Tibial artery (tissue), 4 donors: ENCODE measurements around the gene ZNF268.

Experiments
- DNase-seq, 2 donors: peaks; one replicate each; pipeline ENCODE4 v3.0.0-alpha.2; 2019
- H3K27ac ChIP-seq, 2 donors: fragments of 200-600 bp; sonication (generic) in 1 of 2; 1 replicate in 1 of 2; 2 replicates in 1 of 2; pipeline ENCODE4 v1.5.1; 2018 to 2019; ENCODE audit warnings: mild to moderate bottlenecking in 1 of 2
- H3K27me3 ChIP-seq, 2 donors: fragments of 200-600 bp; sonication (generic) in 1 of 2; one replicate each; pipeline versions ENCODE4 v1.5.1 to v1.6.0; 2016 to 2019
- H3K36me3 ChIP-seq, 3 donors: fragments of 200-600 bp; sonication (generic) in 2 of 3; one replicate each; pipeline ENCODE4 v1.5.1; 2016 to 2019; ENCODE audit warnings: mild to moderate bottlenecking in 2 of 3
- H3K4me1 ChIP-seq, 4 donors: fragments of 200-600 bp; sonication (generic) in 2 of 4; 1 replicate in 3 of 4; 2 replicates in 1 of 4; pipeline ENCODE4 v1.5.1; 2016 to 2019
- H3K4me3 ChIP-seq, 2 donors: fragments of 200-600 bp; sonication (generic) in 1 of 2; 1 replicate in 1 of 2; 2 replicates in 1 of 2; pipeline ENCODE4 v1.5.1; 2018 to 2019; ENCODE audit warnings: mild to moderate bottlenecking in 2 of 2
- H3K9me3 ChIP-seq, 3 donors: fragments of 200-600 bp; sonication (generic) in 1 of 3; one replicate each; pipeline ENCODE4 v1.5.1; 2016 to 2019
- CTCF ChIP-seq, 2 experiments: fragments of 200-600 bp in 1 of 2; fragments of 450-650 bp in 1 of 2; IDR thresholded peaks; one replicate each; pipeline ENCODE4 v1.5.1; 2017 to 2019; ENCODE audit warnings: antibody characterized with exemption in 2 of 2, mild to moderate bottlenecking in 1 of 2, moderate library complexity in 1 of 2
- intact Hi-C: fragments of 100-400 bp; cut with DNase I; formaldehyde crosslinking; loops from one replicate; pipeline ENCODE4 v1.15.0; 2023; ENCODE audit warnings: low total_unique reads

Gene ZNF268

GRCh38 chr12:133227281-133227852 is 46.1 kb downstream of the ZNF268 start:
- DNase-seq: peak in 1 of 2 donors; percentile 51
- Histone ChIP-seq H3K36me3 (no peaks in the 10 kb centered on the region), H3K27ac (no peak overlapping the region), H3K4me1 (no peaks in the 10 kb centered on the region), H3K27me3 (no peaks in the 10 kb centered on the region), H3K9me3 (peaks cover 0 to 12% (median 4%) of the 10 kb centered on the region in 3 donors), H3K4me3 (no peak overlapping the region)
- intact Hi-C loops: no loop called here
- no peak for TF ChIP-seq CTCF (IDR thresholded peaks at IDR 0.05)

- DNase-seq: peak in 1 of 2 donors; percentile 51
- Histone ChIP-seq H3K27me3 (peaks cover 0 to 4% of the 10 kb centered on the region in 2 donors), H3K27ac (no peak overlapping the region), H3K9me3 (peaks cover 0 to 16% (median 4%) of the 10 kb centered on the region in 3 donors), H3K36me3 (no peaks in the 10 kb centered on the region), H3K4me3 (no peak overlapping the region), H3K4me1 (no peaks in the 10 kb centered on the region)
- TF ChIP-seq CTCF (IDR thresholded peaks at IDR 0.05): no peak
- intact Hi-C loops: no loop called here
Measured at GRCh38 chr12:133231001-133231400, 49.7 kb downstream of the ZNF268 start.

- intact Hi-C loops: no loop called here
- no peak for TF ChIP-seq CTCF (IDR thresholded peaks at IDR 0.05)
- Histone ChIP-seq H3K4me1 (no peaks in the 10 kb centered on the region), H3K27ac (no peak overlapping the region), H3K9me3 (peaks cover 0 to 19% (median 4%) of the 10 kb centered on the region in 3 donors), H3K27me3 (peaks cover 0 to 11% of the 10 kb centered on the region in 2 donors), H3K36me3 (no peaks in the 10 kb centered on the region), H3K4me3 (no peak overlapping the region)
- no peak for DNase-seq
Measured at GRCh38 chr12:133233006-133233405, 51.7 kb downstream of the ZNF268 start.

- TF ChIP-seq CTCF (IDR thresholded peaks at IDR 0.05): no peak
- intact Hi-C loops: no loop called here
- Histone ChIP-seq H3K4me1 (no peaks in the 10 kb centered on the region), H3K36me3 (no peaks in the 10 kb centered on the region), H3K9me3 (peaks cover 0 to 19% (median 4%) of the 10 kb centered on the region in 3 donors), H3K27ac (no peak overlapping the region), H3K4me3 (no peak overlapping the region), H3K27me3 (peaks cover 0 to 11% of the 10 kb centered on the region in 2 donors)
- DNase-seq: peak in 1 of 2 donors; percentile 48
Measured at GRCh38 chr12:133233993-133234564, 52.8 kb downstream of the ZNF268 start.

GRCh38 chr12:133234971-133235370 is 53.7 kb downstream of the ZNF268 start:
- peaks cover 0 to 19% (median 4%) of the 10 kb centered on the region in 3 donors for H3K9me3 ChIP-seq
- DNase-seq: no peak
- no peaks in the 10 kb centered on the region for H3K36me3 ChIP-seq
- intact Hi-C loops: no loop called here
- H3K4me1 ChIP-seq: no peaks in the 10 kb centered on the region
- peaks cover 0 to 15% of the 10 kb centered on the region in 2 donors for H3K27me3 ChIP-seq
- no peak for TF ChIP-seq CTCF (IDR thresholded peaks at IDR 0.05)
- H3K4me3 ChIP-seq: no peak overlapping the region
- H3K27ac ChIP-seq: no peak overlapping the region
